GM19438 (cell line): Measurements from ENCODE around the gene RPS27.
"Not testable (repeated sequence)": the region's sequence is repeated elsewhere in the genome, so short reads cannot be mapped to it uniquely, and the experiment has no call there.

ENCODE experiments used
- ATAC-seq: cut with Tn5 transposase; IDR thresholded peaks from one replicate; pipeline ENCODE4 v1.9.1; 2021; ENCODE audit warnings: low read depth; ENCODE audit not compliant: unreplicated experiment

The RPS27 gene

GRCh38 chr1:153960206-153960605 is 30.4 kb upstream of the RPS27 start:
- ATAC-seq: no peak

- ATAC-seq: no peak
Observed at GRCh38 chr1:153961421-153961820, 29.1 kb upstream of the RPS27 start.

- no peak for ATAC-seq
Observed at GRCh38 chr1:153962088-153963029, 28.2 kb upstream of the RPS27 start.

GRCh38 chr1:153963030-153963849 is 27.3 kb upstream of the RPS27 start, which contains the start of gene SLC39A1:
TSS of gene SLC39A1 (minus strand) at chr1:153963537. CDS start at chr1:153962715, 822 bp downstream.
- ATAC-seq: no peak

- no peak for ATAC-seq
Observed at GRCh38 chr1:153963850-153964331, 26.7 kb upstream of the RPS27 start.

GRCh38 chr1:153967107-153967999 is 23.2 kb upstream of the RPS27 start, which contains the start of gene CREB3L4:
TSS of gene CREB3L4 (plus strand) at chr1:153967902. CDS start at chr1:153968526, 624 bp downstream.
- ATAC-seq: peak; percentile 60

- no peak for ATAC-seq
Observed at GRCh38 chr1:153968000-153968363, 22.6 kb upstream of the RPS27 start.

GRCh38 chr1:153968408-153968807 is 22.2 kb upstream of the RPS27 start:
- no peak for ATAC-seq

GRCh38 chr1:153968972-153969371 is 21.6 kb upstream of the RPS27 start:
- ATAC-seq: no peak

GRCh38 chr1:153970346-153970745 is 20.2 kb upstream of the RPS27 start:
- no peak for ATAC-seq

- ATAC-seq: no peak
Observed at GRCh38 chr1:153973071-153973470, 17.5 kb upstream of the RPS27 start.

GRCh38 chr1:153973525-153973924 is 17.0 kb upstream of the RPS27 start:
- no peak for ATAC-seq

GRCh38 chr1:153976819-153977249 is 13.7 kb upstream of the RPS27 start:
- ATAC-seq: no peak

GRCh38 chr1:153977250-153978240 is 13.0 kb upstream of the RPS27 start, which contains the start of gene JTB:
TSS of gene JTB (minus strand) at chr1:153977674. CDS start at chr1:153977252, 422 bp downstream.
- ATAC-seq: peak; percentile 74

GRCh38 chr1:153978274-153978909 is 12.2 kb upstream of the RPS27 start:
- ATAC-seq: no peak

- not testable (repeated sequence) for ATAC-seq
Observed at GRCh38 chr1:153979091-153979490, 11.5 kb upstream of the RPS27 start.

- ATAC-seq: not testable (repeated sequence)
Observed at GRCh38 chr1:153981735-153982134, 8.8 kb upstream of the RPS27 start.
